HG03045 (cell line): ENCODE results near the gene CYFIP2.

Source experiments
- ATAC-seq: cut with Tn5 transposase; IDR thresholded peaks from one replicate; pipeline ENCODE4 v1.9.1; 2021; ENCODE audit warnings: mild to moderate bottlenecking, moderate library complexity; ENCODE audit not compliant: unreplicated experiment

Gene CYFIP2

GRCh38 chr5:157285310-157286035 lies 19.6 kb downstream of the CYFIP2 start:
- ATAC-seq: no peak

- no peak for ATAC-seq
Observed at GRCh38 chr5:157286761-157287211, 20.9 kb downstream of the CYFIP2 start.

GRCh38 chr5:157288405-157289163 lies 22.7 kb downstream of the CYFIP2 start:
- no peak for ATAC-seq

DNA sequence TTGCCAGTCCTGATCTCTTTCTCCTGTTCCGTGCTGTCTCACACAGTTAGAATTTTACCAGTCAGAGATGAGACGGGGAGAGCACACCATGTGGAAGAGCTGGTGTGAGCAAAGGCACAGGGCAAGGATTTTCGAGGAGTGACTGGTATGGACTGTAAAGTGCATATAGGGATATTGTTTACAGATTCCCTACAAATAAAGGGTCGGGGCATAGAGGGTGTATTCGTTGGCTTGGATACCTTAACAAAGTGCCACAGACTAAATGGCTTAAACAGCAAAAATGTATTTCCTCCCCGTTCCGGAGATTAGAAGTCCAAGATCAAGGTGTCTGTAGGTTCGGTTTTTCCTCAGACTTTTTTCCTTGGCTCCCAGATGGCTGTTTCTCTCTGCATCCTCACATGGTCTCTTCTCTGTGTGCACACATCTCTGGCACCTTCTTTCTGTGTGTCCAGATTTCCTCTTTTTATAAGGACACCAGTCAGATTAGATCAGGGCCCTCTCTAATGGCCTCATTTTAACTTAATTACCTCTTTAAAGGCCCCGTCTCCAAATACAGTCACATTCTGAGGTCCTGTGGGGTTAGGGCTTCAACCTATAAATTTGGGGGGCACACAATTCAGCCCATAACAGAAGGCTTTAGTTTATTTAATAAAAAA lies 23.4 kb downstream of the CYFIP2 start:
- ATAC-seq: no peak

DNA sequence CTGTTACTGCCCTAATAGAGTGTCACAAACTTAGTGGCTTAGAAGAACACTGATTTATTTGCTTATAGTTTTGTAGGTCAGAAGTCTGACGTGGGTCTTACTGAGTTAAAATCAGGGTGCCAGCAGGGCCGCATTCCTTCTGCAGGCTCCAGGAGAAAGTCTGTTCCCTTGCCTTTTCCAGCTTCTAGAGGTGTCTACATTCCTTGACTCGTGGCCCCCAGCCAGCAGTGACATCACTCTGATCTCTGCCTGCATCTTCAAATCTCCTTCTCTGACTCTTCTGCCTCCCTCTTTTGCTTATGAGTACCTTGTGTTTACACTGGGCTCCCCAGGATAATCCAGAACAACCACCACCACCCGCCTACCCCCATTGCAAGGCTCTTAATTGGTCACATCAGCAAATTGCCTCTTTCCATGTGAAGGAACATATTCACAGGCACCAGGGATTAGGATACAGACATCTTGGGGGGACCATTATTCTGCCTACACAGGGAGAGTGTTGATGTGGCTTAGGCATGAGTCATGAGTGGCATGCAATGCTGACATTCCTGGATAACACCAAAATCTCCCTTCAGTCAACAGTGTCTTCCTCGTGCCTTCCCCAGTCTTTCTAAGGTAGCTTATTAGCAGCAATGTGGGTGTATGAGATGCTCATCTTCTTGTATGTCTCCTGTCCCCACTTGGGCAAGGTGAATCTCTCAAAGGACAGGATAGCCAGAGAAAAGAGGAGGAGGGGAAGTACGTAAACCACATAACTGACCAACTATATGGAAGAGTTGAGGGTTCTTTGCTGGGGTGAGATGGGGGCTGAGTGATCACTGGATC lies 24.4 kb downstream of the CYFIP2 start:
- no peak for ATAC-seq

DNA sequence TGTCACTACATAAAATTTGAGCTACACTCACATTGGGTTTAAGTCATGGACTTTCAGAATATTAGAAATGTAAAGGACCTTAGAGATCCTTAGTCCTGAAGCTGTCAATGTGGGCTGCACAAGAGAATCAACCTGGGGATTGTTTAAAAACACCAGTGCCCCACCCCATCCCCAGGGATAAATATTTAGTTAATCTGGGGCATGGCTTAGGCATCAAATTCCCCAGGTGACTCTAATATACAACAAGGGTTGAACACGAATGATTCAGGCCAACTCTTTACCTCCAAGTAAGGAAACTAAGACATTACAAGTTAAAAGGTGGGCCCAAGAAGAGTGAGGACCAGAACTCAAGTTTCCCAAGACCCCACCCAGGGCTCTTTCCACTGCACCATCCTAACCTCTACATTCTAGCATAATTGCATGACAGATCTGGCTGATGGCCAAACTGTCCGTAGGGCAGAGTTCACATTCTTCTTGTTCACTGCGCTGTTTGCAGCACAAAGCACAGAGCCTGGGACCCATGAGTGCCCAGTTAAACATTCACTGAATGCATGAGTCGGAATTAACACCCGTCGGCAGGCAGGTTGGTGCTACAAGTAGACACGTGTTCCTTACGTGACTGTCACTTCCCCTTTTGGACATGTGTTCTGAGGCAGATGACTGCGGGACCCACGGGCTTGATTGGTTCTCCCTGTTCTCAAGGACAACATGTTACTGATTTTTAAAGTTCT lies 25.2 kb downstream of the CYFIP2 start:
- ATAC-seq: peak; percentile 77

GRCh38 chr5:157292599-157292998 lies 26.7 kb downstream of the CYFIP2 start:
- no peak for ATAC-seq

DNA sequence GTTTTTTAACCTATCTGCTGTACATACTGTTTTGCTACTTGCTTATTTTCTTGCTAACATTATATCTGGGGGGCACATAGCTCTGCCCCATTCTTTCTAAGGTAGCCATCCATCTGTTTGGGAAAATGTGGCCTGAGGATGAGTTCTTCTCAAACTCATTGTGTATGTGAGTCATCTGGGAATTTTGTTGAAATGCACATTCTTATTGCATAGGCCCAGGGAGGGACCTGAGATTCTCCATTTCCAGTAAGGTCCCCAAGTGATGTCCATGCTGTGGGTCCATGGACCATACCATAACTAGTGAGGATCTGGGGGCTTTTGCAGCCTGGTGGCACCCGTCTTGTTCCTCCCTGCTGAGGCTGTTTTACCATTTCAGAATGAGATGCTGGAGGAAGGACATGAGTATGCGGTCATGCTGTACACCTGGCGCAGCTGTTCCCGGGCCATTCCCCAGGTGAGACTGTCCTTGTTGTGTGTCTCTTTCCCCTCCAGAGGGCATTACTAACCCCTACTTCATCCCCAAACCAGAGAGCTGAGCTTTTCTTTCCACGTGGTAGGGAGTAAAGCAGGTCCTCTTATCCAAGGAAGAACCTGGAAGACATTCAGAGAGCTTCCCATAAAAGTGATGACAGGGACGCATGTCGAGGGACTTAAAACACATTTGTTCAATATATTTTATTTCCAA lies 28.6 kb downstream of the CYFIP2 start:
- ATAC-seq: no peak

DNA sequence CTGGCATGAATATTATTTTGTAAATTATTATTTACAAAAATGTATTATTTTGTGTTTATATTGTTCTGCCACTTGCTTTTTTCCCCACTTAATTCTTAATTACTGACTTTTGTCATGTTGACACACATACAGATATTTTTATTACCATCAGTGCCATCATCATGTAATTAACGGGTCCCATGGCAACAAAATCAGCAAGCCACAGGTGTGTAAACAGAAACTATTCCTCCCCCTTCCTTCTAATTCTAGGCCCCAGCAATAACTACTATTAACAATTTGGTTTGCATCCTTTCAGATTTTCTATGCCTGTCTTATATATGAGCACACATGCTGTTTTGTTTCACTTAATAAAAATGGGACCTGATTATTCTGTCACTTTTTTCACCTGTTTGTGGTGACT lies 29.3 kb downstream of the CYFIP2 start:
- no peak for ATAC-seq

DNA sequence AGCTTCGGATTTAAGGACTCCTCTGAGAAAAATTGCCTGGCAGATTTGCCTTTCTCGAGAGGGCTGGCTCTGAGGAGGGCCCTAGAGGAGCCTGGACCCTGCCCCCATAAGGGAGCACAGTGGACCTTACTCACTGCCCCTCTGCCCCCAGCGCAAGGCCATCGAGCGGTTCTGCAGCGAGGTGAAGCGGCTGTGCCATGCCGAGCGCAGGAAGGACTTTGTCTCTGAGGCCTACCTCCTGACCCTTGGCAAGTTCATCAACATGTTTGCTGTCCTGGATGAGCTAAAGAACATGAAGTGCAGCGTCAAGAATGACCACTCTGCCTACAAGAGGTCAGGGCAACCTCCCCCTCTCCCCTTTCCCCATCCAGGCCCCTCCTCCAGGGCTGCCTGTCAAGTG lies 34.6 kb downstream of the CYFIP2 start:
- ATAC-seq: no peak

- ATAC-seq: no peak
Observed at GRCh38 chr5:157301066-157301465, 35.1 kb downstream of the CYFIP2 start.

GRCh38 chr5:157303023-157303422 lies 37.1 kb downstream of the CYFIP2 start:
- ATAC-seq: no peak

DNA sequence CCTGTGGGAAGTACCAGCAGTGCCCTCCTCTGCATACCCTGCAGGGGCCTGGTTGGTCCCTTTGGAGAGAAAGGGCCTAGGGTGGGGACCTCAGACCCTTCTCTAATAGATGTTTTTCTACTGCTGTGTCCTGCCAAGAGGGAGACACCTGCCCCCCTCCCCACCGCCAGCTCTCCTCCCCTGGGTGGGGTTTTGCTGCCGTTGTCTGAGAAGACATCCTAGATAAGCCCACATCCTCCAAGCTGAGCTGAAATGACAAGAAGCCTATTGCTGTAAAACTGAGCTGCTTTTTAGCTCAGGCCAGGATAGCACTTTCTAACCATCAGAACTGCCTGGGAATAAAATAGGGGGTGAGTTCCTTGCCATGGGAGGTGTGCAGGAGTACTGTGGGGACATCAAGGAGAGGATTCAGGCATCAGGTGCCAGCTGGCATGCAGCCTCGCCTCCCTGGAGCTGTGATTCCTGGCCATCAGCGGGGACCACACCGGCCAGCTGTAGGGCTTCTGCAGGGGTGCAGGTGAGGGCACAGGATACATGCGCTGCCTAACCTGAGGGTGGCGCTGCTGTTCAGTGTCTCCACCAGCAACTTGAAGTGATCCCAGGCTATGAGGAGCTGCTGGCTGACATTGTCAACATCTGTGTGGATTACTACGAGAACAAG lies 37.9 kb downstream of the CYFIP2 start:
- ATAC-seq: no peak

DNA sequence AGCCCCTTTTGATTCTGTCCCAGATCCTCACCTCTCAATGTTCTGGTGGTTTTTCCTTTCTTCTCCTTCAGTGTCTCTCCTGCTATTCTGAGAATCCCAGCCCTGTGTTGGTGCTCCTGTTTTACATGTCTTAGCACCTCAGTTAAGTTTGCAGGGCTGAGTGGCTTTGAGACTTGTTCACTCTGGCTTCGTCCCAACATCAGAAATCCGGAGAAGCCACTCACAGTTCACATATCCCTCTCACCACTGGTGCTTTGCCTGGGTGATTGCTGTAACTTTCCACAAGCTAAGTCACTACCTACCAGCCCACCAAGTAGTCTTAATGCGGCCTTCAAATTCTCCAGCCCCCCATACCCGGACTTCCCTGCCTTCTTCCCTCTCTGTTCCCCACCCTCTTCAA lies 40.2 kb downstream of the CYFIP2 start:
- ATAC-seq: no peak

- ATAC-seq: no peak
Observed at GRCh38 chr5:157306692-157307471, 41.0 kb downstream of the CYFIP2 start.

DNA sequence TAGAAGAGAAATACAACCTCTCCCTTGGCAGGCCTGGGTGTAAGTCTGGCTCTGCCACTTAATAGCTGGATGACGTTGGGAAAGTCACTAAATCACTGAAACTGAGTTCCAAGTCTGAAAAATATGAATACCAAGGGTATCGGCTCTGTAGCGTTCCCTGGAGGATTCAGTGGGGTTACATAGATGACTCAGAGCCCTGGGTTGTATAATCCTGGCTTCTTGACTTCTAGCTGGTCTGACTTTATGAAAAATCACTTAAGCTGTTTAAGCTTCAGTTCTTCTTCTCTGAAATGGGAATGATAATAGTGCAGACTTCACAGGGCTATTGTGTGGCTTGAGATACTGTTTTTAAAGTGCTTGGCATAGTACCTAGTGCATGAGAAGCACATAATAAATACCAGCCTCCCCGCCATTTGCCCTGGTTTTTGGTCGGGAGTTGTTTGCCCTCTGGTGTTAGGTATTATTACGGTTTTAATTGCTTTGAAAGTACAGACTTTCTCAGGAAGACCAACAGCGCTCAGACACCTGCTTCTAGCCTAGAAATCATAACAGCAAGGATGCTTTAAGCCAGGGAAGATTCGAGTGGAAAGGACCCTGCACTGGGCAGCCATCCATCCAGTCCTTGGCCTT lies 43.0 kb downstream of the CYFIP2 start:
- no peak for ATAC-seq

DNA sequence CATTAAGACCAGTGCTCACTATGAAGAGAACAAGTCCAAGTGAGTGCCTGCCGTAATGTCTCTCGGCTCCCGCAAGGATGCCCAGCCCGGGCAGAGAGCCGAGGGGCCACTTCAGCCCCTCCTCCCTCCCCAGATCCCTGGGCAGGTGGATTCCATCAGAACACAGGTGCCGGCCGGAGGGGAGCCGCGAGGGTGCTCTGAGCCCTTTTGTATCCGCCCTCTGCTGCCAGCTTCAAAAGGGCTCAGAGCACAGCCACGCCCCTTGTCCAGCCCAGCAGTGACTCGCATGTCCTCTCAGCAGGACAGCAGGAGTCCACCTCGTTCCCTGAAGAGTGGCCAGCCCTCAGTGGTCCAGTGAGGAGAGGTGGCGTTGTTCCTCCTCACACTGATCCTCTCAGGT lies 43.9 kb downstream of the CYFIP2 start:
- no peak for ATAC-seq

DNA sequence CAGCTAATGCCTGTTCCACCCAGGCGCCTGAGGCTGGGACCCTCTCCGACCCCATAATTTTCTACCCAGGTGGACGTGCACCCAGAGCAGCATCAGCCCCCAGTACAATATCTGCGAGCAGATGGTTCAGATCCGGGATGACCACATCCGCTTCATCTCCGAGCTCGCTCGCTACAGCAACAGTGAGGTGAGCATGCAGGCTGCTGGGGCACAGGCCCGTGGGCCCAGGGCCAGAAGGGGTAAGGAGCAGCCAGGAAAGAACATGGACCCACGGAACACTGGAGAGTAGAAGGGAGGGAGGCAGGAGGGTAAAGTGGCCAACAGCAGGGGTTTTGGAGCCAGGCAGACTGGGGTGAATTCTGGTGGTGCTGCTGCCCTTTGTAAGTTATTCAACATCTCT lies 45.7 kb downstream of the CYFIP2 start:
- ATAC-seq: no peak
